ENCODE results near the gene PEMT.

GRCh38 chr17:17463821-17464220 lies 127.7 kb downstream of the PEMT start:
- TF ChIP-seq POLR2A (IDR thresholded peaks at IDR 0.05) (no peak), CTCF (IDR thresholded peaks at IDR 0.05) (no peak)
